Right lobe of liver (tissue), 4 donors: ENCODE measurements around the gene VSNL1.

Source experiments
- POLR2A ChIP-seq: fragments of 450-650 bp; IDR thresholded peaks from one replicate; pipeline ENCODE4 v1.6.1; 2017; ENCODE audit warnings: antibody characterized with exemption, mild to moderate bottlenecking
- TF ChIP-seq, protein P1 (sequence below), 4 donors: fragments of 200-600 bp in 3 of 4; fragments of 450-650 bp in 1 of 4; IDR thresholded peaks; one replicate each; pipeline versions ENCODE4 v1.5.1 to v1.8.0; 2016 to 2022; ENCODE audit warnings: antibody characterized with exemption in 4 of 4, mild to moderate bottlenecking in 2 of 4
- donor health status: DM: no; HTN: no; CAD: no.
- donor health status: DM: no; HTN: no; CAD: no.
- donor health status: DM: no; HTN: yes; CAD: no.

DNA sequence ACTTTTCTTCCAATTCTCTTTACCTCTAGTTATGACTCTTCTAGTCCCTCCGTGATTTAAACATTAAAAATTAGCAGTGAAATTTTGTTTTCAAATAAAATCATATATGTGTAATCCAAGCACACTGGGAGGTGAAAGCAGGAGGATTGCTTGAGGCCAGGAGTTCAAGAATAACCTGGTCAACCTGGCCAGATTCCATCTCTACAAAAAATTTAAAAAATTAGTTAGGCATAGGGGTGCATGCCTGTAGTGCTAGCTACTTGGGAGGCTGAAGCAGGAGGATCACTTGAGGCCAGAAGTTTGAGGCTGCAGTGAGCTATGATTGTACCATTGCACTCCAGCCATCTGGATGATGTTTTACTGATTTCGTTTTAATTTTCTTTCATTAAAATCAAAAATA, 7.0 kb upstream of the VSNL1 start:
- TF ChIP-seq, protein P1, sequence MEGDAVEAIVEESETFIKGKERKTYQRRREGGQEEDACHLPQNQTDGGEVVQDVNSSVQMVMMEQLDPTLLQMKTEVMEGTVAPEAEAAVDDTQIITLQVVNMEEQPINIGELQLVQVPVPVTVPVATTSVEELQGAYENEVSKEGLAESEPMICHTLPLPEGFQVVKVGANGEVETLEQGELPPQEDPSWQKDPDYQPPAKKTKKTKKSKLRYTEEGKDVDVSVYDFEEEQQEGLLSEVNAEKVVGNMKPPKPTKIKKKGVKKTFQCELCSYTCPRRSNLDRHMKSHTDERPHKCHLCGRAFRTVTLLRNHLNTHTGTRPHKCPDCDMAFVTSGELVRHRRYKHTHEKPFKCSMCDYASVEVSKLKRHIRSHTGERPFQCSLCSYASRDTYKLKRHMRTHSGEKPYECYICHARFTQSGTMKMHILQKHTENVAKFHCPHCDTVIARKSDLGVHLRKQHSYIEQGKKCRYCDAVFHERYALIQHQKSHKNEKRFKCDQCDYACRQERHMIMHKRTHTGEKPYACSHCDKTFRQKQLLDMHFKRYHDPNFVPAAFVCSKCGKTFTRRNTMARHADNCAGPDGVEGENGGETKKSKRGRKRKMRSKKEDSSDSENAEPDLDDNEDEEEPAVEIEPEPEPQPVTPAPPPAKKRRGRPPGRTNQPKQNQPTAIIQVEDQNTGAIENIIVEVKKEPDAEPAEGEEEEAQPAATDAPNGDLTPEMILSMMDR (IDR thresholded peaks at IDR 0.05): no peak
- no peak for TF ChIP-seq POLR2A
